ENCODE results near the gene MPV17L.
"Not testable (repeated sequence)": the region's sequence is repeated elsewhere in the genome, so short reads cannot be mapped to it uniquely, and the experiment has no call there.

Gene MPV17L

GRCh38 chr16:15453296-15453695 lies 57.7 kb downstream of the MPV17L start:
- not testable (repeated sequence) for DNase-seq

- DNase-seq, result not testable (repeated sequence)
These were observed 59.4 kb downstream of the MPV17L start for GRCh38 chr16:15454933-15455332.

- no peak for DNase-seq
These were observed 61.8 kb downstream of the MPV17L start for GRCh38 chr16:15457400-15457799.

- DNase-seq, result no peak
These were observed 62.4 kb downstream of the MPV17L start for GRCh38 chr16:15457958-15458357.

- DNase-seq, result no peak
These were observed 64.2 kb downstream of the MPV17L start for GRCh38 chr16:15459791-15460190.

GRCh38 chr16:15460601-15461000 lies 65.0 kb downstream of the MPV17L start:
- no peak for DNase-seq

GRCh38 chr16:15461376-15461775 lies 65.8 kb downstream of the MPV17L start:
- no peak for DNase-seq
